H1 (cell line): ENCODE results near the gene PLEKHG3.

Source experiments
- POLR2A ChIP-seq, 2 experiments: IDR thresholded peaks; 1 replicate in 1 of 2; 2 replicates in 1 of 2; pipeline ENCODE4 v1.6.1; 2011; ENCODE audit warnings: low read depth in 2 of 2, low read length in 2 of 2, mild to moderate bottlenecking in 2 of 2; ENCODE audit errors: control extremely low read depth in 1 of 2
- TAF1 ChIP-seq: IDR thresholded peaks from 2 replicates; pipeline ENCODE4 v1.6.1; 2011; ENCODE audit warnings: mild to moderate bottlenecking, low read depth, low read length
- TF ChIP-seq, protein P1 (sequence below): IDR thresholded peaks from 2 replicates; pipeline ENCODE4 v1.6.1; 2012; ENCODE audit warnings: inconsistent platforms
- TF ChIP-seq, protein P2 (sequence below), 3 experiments: IDR thresholded peaks; 1 replicate in 2 of 3; 2 replicates in 1 of 3; pipeline versions ENCODE4 v1.5.1 to v1.6.1; 2011; ENCODE audit warnings: low read length in 3 of 3, mild to moderate bottlenecking in 3 of 3, inconsistent platforms in 2 of 3, low read depth in 1 of 3, moderate library complexity in 1 of 3; ENCODE audit not compliant: insufficient read depth in 1 of 3; ENCODE audit errors: control extremely low read depth in 1 of 3

DNA sequence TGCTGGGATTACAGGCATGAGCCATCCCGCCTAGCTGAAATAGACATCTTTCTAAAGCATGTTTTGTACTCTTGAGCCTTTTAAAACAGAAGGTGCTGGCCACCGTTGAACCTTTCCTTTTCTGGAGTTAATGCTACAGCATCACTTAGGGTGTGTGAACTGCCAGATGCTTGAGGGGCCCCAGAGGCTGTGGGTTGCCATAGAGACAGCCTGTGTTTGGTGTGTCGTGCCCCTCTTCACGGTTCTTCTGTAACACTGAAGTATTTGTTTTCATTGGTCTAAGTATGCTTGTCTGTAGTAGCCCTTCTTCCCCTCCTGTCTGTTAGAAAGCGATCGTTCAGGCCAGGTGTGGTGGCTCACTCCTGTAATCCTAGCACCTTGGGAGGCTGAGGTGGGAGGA lies 30.8 kb downstream of the PLEKHG3 start:
- TF ChIP-seq, protein P1, sequence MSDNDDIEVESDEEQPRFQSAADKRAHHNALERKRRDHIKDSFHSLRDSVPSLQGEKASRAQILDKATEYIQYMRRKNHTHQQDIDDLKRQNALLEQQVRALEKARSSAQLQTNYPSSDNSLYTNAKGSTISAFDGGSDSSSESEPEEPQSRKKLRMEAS: no peak
- TF ChIP-seq TAF1 (no peak), POLR2A (IDR thresholded peaks at IDR 0.05; ENCODE audit: control extremely low read depth in 1 of 2, low read depth in 2 of 2, low read length in 2 of 2) (no peak)
- TF ChIP-seq, protein P2, sequence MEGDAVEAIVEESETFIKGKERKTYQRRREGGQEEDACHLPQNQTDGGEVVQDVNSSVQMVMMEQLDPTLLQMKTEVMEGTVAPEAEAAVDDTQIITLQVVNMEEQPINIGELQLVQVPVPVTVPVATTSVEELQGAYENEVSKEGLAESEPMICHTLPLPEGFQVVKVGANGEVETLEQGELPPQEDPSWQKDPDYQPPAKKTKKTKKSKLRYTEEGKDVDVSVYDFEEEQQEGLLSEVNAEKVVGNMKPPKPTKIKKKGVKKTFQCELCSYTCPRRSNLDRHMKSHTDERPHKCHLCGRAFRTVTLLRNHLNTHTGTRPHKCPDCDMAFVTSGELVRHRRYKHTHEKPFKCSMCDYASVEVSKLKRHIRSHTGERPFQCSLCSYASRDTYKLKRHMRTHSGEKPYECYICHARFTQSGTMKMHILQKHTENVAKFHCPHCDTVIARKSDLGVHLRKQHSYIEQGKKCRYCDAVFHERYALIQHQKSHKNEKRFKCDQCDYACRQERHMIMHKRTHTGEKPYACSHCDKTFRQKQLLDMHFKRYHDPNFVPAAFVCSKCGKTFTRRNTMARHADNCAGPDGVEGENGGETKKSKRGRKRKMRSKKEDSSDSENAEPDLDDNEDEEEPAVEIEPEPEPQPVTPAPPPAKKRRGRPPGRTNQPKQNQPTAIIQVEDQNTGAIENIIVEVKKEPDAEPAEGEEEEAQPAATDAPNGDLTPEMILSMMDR (IDR thresholded peaks at IDR 0.05; ENCODE audit: control extremely low read depth in 1 of 3, insufficient read depth in 1 of 3, low read depth in 1 of 3, low read length in 3 of 3): no peak
